HepG2 (cell line): ENCODE data around the gene KCNJ5. TPM values are rescaled to one million over a fixed set of nuclear protein-coding genes. Genes with fewer than 3 reads are reported as not detected.

Experiments used
- ATAC-seq: fragments of 200-7000 bp; cut with Tn5 transposase; 3 replicates; pipeline ENCODE4 v1.9.1; 2020; ENCODE audit warnings: mild to moderate bottlenecking, moderate library complexity
- BruUV-seq: library from RNA; stranded (reverse); fragments of 400-500 nt; replicated peaks from 2 replicates; lab custom pipeline; 2021; lab: Mats Ljungman, UMichigan
- CTCF ChIA-PET: fragments of 300-600 bp; formaldehyde crosslinking; extraction: SDS; loops from one replicate; lab custom pipeline; 2021; ENCODE audit warnings: low total read pairs, inconsistent platforms, low intra/inter-chr PET ratio; lab: Yijun Ruan, JAX
- POLR2A ChIA-PET: fragments of 350-600 bp; sonication (Branson Sonifier 250); formaldehyde crosslinking; loops from one replicate; lab custom pipeline; 2020; ENCODE audit warnings: antibody characterized with exemption, inconsistent platforms; lab: Yijun Ruan, JAX
- DNase-seq: peaks from one replicate; pipeline ENCODE4 v3.0.0-alpha.2; 2015; ENCODE audit warnings: low spot score
- FAIRE-seq: peaks from 3 replicates; lab custom pipeline; 2011; peaks lifted over from hg19 to GRCh38; lab: Jason Lieb, UNC
- H2AFZ ChIP-seq: one replicate; pipeline ENCODE4 v1.6.1; 2011; ENCODE audit warnings: low read length, inconsistent platforms
- H3K27ac ChIP-seq: fragments of 300-600 bp; 3 replicates; pipeline ENCODE4 v1.8.0; 2011; ENCODE audit warnings: mixed run types, mild to moderate bottlenecking, mixed read lengths, low read length, inconsistent platforms; ENCODE audit not compliant: insufficient read depth; ENCODE audit errors: extremely low read length
- H3K27me3 ChIP-seq, 2 experiments: fragments of 200-600 bp in 1 of 2; 2 replicates in 1 of 2; 3 replicates in 1 of 2; pipeline versions ENCODE4 v1.6.0 to v1.8.0; 2011; ENCODE audit warnings: low read length in 2 of 2, mild to moderate bottlenecking in 2 of 2, moderate library complexity in 2 of 2, inconsistent platforms in 1 of 2; ENCODE audit not compliant: insufficient read depth in 2 of 2, control insufficient read depth in 1 of 2
- H3K36me3 ChIP-seq, 2 experiments: fragments of 200-600 bp in 1 of 2; replicated peaks in 1 of 2; 2 replicates in 1 of 2; 3 replicates in 1 of 2; pipeline versions ENCODE4 v1.5.1 to v1.8.0; 2011; ENCODE audit warnings: low read length in 2 of 2, inconsistent platforms in 1 of 2; ENCODE audit not compliant: insufficient read depth in 2 of 2, control insufficient read depth in 1 of 2
- H3K4me1 ChIP-seq: 2 replicates; pipeline ENCODE4 v1.5.1; 2012; ENCODE audit warnings: low read length, inconsistent platforms; ENCODE audit not compliant: insufficient read depth
- H3K4me2 ChIP-seq: 2 replicates; pipeline ENCODE4 v1.6.0; 2011; ENCODE audit warnings: low read depth, low read length, inconsistent platforms
- H3K4me3 ChIP-seq, 3 experiments: fragments of 200-600 bp in 1 of 3; sonication (generic), shearing (Covaris generic) in 1 of 3; replicated peaks in 1 of 3; 2 replicates each; pipeline ENCODE4 v1.5.1; 2011 to 2016; ENCODE audit warnings: low read length in 3 of 3, inconsistent platforms in 2 of 3, low read depth in 2 of 3, mild to moderate bottlenecking in 2 of 3, control low read depth in 1 of 3, mixed read lengths in 1 of 3; ENCODE audit not compliant: insufficient read depth in 1 of 3
- H3K79me2 ChIP-seq: one replicate; pipeline ENCODE4 v1.6.1; 2011; ENCODE audit warnings: low read length, inconsistent platforms; ENCODE audit not compliant: insufficient read depth
- H3K9ac ChIP-seq: 2 replicates; pipeline ENCODE4 v1.6.0; 2011; ENCODE audit warnings: mild to moderate bottlenecking, low read depth, low read length, inconsistent platforms; ENCODE audit not compliant: insufficient read depth
- H3K9me3 ChIP-seq: 2 replicates; pipeline ENCODE4 v1.5.1; 2012; ENCODE audit warnings: mild to moderate bottlenecking, low read length
- H4K20me1 ChIP-seq: 2 replicates; pipeline ENCODE4 v1.6.0; 2011; ENCODE audit warnings: inconsistent platforms, mild to moderate bottlenecking, low read length, moderate library complexity; ENCODE audit not compliant: insufficient read depth
- EHMT2 ChIP-seq: fragments of 200-600 bp; sonication (generic); IDR thresholded peaks from 2 replicates; pipeline ENCODE4 v1.7.0; 2017; ENCODE audit warnings: antibody characterized with exemption, low read depth, low read length, borderline replicate concordance
- KMT2B ChIP-seq: IDR thresholded peaks from 2 replicates; pipeline ENCODE4 v1.6.1; 2016; ENCODE audit warnings: missing genetic modification reagents, missing compliant biosample characterization
- MAFK ChIP-seq, 2 experiments: IDR thresholded peaks in 1 of 2; conservative IDR thresholded peaks in 1 of 2; 2 replicates each; pipeline ENCODE4 v1.6.1; 2011; ENCODE audit warnings: improper control_type of control experiment in 2 of 2, low read length in 2 of 2
- MIXL1 ChIP-seq: IDR thresholded peaks from 2 replicates; pipeline ENCODE4 v1.6.1; 2016
- MLX ChIP-seq: IDR thresholded peaks from 2 replicates; pipeline ENCODE4 v1.6.1; 2016
- POGK ChIP-seq: sonication (generic); formaldehyde crosslinking; conservative IDR thresholded peaks from 2 replicates; pipeline ENCODE4 v1.8.0; 2022; ENCODE audit warnings: mild to moderate bottlenecking, moderate library complexity, missing genetic modification reagents
- RELA ChIP-seq: sonication (generic); formaldehyde crosslinking; IDR thresholded peaks from 2 replicates; pipeline ENCODE4 v1.4.0; 2020; ENCODE audit warnings: missing genetic modification reagents
- ZNF326 ChIP-seq: sonication (generic); formaldehyde crosslinking; IDR thresholded peaks from 2 replicates; pipeline ENCODE4 v1.4.0; 2020; ENCODE audit warnings: missing genetic modification reagents, borderline replicate concordance
- WGBS: methylation state at CpG from one replicate; pipeline ENCODE4 v1.1.6; 2017; ENCODE audit warnings: low lambda C conversion rate; 5-methylcytosine and 5-hydroxymethylcytosine counted together
- in situ Hi-C: cut with HindIII; loops from 2 replicates; pipeline ENCODE4 v1.10.0; 2017; ENCODE audit warnings: low pct_unique_long_range_greater_than_20kb; ENCODE audit not compliant: extremely low pct_ligation_motif_present
- intact Hi-C: fragments of 100-400 bp; cut with micrococcal nuclease; formaldehyde crosslinking; loops from one replicate; pipeline ENCODE4 v1.10.0; 2022; ENCODE audit not compliant: unreplicated experiment
- polyA plus RNA-seq, 8 experiments: library from polyadenylated mRNA; depleted of rRNA in 3 of 8; stranded (reverse) in 7 of 8; unstranded in 1 of 8; fragments of >200 nt; fragmentation: Illumina TruSeq in 4 of 8; extraction: Trizol in 4 of 8; gene quantifications; 2 replicates each; pipeline versions ENCODE4 v1.2.1 to v1.2.3, GENCODE V29; 2011 to 2016; ENCODE audit warnings: low read depth in 4 of 8, missing spikeins in 1 of 8, mixed read lengths in 1 of 8; ENCODE audit not compliant: insufficient read depth in 1 of 8
- total RNA-seq, 5 experiments: library from RNA; depleted of rRNA; stranded (reverse); fragments of >200 nt; fragmentation: Illumina TruSeq; extraction: Trizol; gene quantifications; 2 replicates each; pipeline ENCODE4 v1.2.3, GENCODE V29; 2016; ENCODE audit warnings: low read depth in 1 of 5
- TF ChIP-seq, protein P1 (sequence below): fragments of 450-650 bp; IDR thresholded peaks from 2 replicates; pipeline ENCODE4 v1.6.1; 2016
- TF ChIP-seq, protein P2 (sequence below): sonication (generic); formaldehyde crosslinking; IDR thresholded peaks from 2 replicates; pipeline ENCODE4 v1.5.1; 2020; ENCODE audit warnings: missing genetic modification reagents, mild to moderate bottlenecking, borderline replicate concordance
- TF ChIP-seq, protein P3 (sequence below): sonication (generic); formaldehyde crosslinking; IDR thresholded peaks from 2 replicates; pipeline ENCODE4 v1.4.0; 2020; ENCODE audit warnings: low read depth, mild to moderate bottlenecking, missing genetic modification reagents
- TF ChIP-seq, protein P4 (sequence below): sonication (generic); formaldehyde crosslinking; IDR thresholded peaks from 2 replicates; pipeline ENCODE4 v1.8.0; 2022; ENCODE audit warnings: mild to moderate bottlenecking, missing genetic modification reagents

The KCNJ5 gene
- total and polyA plus RNA-seq, 2 of the 13 experiments (the other 11 are each of a cell fraction or from before 2014, with no cell fraction given) = not detected

DNA sequence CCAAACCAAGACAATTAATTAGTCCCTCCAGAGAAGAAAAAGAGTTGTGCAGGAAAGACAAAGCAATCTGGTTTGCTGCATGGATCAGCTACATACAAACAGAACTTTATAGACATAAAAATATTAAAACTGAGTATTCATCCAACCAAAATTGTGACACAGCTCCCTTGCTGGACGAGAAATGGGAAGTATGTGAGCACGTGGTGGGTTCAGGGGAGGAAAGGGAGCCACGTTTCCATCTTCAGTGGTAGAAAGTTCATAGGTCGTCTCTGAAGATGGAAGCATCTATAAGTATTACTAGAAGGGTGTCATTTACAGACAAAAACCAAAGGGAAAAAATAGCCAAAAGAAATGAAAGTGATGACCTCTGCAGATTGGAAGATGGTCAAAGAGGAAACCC lies 7.1 kb upstream of the KCNJ5 start:
- Histone ChIP-seq H3K79me2 (no peaks in the 10 kb centered on the region), H4K20me1 (no peaks in the 10 kb centered on the region), H3K36me3 (no peaks in the 10 kb centered on the region), H3K27ac (no peak overlapping the region), H2AFZ (no peak overlapping the region), H3K4me2 (no peak overlapping the region), H3K27me3 (peaks cover 3 to 43% of the 10 kb centered on the region in 2 experiments; a peak in 4 of 5 replicates), H3K9ac (no peak overlapping the region), H3K4me3 (no peak overlapping the region), H3K4me1 (no peaks in the 10 kb centered on the region)
- CTCF ChIA-PET = interaction anchor here (0.9 to 3.8 kb wide), 4 partner anchors 64 to 867 kb away, joined by 3 to 38 read pairs (median 7); no protein-coding TSS in a partner anchor
- in situ Hi-C loops (loop anchor here (10.0 to 25.0 kb wide), 2 partner anchors 441 to 803 kb away; no protein-coding TSS in a partner anchor), intact Hi-C loops (loop anchor here (1.0 to 2.0 kb wide), 3 partner anchors 65 to 233 kb away; no protein-coding TSS in a partner anchor)
- no TSS peak for BruUV-seq
- DNase-seq = no peak
- TF ChIP-seq KMT2B (CRISPR knock-in tag) (no peak), MLX (no peak), MAFK (conservative IDR thresholded peaks at IDR 0.05 in 1 of 2, IDR thresholded peaks at IDR 0.05 in 1 of 2; ENCODE audit: low read length in 2 of 2) (0 out of 4 replicates have a peak, but pooled peaks of 1 of the 2 experiments have one; percentile 32), POGK (CRISPR knock-in tag) (no peak), EHMT2 (no peak), RELA (CRISPR knock-in tag) (no peak), MIXL1 (CRISPR knock-in tag) (no peak), ZNF326 (no peak)
- TF ChIP-seq, protein P1, sequence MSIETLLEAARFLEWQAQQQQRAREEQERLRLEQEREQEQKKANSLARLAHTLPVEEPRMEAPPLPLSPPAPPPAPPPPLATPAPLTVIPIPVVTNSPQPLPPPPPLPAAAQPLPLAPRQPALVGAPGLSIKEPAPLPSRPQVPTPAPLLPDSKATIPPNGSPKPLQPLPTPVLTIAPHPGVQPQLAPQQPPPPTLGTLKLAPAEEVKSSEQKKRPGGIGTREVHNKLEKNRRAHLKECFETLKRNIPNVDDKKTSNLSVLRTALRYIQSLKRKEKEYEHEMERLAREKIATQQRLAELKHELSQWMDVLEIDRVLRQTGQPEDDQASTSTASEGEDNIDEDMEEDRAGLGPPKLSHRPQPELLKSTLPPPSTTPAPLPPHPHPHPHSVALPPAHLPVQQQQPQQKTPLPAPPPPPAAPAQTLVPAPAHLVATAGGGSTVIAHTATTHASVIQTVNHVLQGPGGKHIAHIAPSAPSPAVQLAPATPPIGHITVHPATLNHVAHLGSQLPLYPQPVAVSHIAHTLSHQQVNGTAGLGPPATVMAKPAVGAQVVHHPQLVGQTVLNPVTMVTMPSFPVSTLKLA = peak; percentile 72
- TF ChIP-seq, protein P2, sequence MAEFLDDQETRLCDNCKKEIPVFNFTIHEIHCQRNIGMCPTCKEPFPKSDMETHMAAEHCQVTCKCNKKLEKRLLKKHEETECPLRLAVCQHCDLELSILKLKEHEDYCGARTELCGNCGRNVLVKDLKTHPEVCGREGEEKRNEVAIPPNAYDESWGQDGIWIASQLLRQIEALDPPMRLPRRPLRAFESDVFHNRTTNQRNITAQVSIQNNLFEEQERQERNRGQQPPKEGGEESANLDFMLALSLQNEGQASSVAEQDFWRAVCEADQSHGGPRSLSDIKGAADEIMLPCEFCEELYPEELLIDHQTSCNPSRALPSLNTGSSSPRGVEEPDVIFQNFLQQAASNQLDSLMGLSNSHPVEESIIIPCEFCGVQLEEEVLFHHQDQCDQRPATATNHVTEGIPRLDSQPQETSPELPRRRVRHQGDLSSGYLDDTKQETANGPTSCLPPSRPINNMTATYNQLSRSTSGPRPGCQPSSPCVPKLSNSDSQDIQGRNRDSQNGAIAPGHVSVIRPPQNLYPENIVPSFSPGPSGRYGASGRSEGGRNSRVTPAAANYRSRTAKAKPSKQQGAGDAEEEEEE = no peak
- TF ChIP-seq, protein P3, sequence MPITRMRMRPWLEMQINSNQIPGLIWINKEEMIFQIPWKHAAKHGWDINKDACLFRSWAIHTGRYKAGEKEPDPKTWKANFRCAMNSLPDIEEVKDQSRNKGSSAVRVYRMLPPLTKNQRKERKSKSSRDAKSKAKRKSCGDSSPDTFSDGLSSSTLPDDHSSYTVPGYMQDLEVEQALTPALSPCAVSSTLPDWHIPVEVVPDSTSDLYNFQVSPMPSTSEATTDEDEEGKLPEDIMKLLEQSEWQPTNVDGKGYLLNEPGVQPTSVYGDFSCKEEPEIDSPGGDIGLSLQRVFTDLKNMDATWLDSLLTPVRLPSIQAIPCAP (CRISPR knock-in tag) = no peak
- TF ChIP-seq, protein P4, sequence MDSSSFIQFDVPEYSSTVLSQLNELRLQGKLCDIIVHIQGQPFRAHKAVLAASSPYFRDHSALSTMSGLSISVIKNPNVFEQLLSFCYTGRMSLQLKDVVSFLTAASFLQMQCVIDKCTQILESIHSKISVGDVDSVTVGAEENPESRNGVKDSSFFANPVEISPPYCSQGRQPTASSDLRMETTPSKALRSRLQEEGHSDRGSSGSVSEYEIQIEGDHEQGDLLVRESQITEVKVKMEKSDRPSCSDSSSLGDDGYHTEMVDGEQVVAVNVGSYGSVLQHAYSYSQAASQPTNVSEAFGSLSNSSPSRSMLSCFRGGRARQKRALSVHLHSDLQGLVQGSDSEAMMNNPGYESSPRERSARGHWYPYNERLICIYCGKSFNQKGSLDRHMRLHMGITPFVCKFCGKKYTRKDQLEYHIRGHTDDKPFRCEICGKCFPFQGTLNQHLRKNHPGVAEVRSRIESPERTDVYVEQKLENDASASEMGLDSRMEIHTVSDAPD = no peak
- TF ChIP-seq, all 625 proteins: peak for 2
- POLR2A ChIA-PET = no interaction called here
- WGBS = 3% methylated on average over 4 of the region's 4 CpGs
- no peaks in the 10 kb centered on the region for H3K9me3 ChIP-seq
- ATAC-seq (no peak), FAIRE-seq (no peak)
